LHCN-M2 (cell line): ENCODE measurements around the gene TMEM91. TPM values are rescaled to one million over a fixed set of nuclear protein-coding genes. Genes with fewer than 3 reads are reported as not detected.
"Not testable (repeated sequence)": the region's sequence is repeated elsewhere in the genome, so short reads cannot be mapped to it uniquely, and the experiment has no call there.

Source experiments
- DNase-seq: peaks from one replicate; pipeline ENCODE4 v3.0.0-alpha.2; 2012; ENCODE audit warnings: low read depth
- total RNA-seq: library from RNA; depleted of rRNA; stranded (reverse); fragments of >200 nt; gene quantifications from 2 replicates; pipeline ENCODE4 v1.2.3, GENCODE V29; 2014

Gene TMEM91
- total RNA-seq, 1 experiment from 2014 or later = 1.2 TPM

- peak; percentile 78 for DNase-seq
These were observed 22.6 kb upstream of the TMEM91 start, which contains the start of gene TGFB1 for GRCh38 chr19:41353466-41354342. TSS of gene TGFB1 (minus strand) at chr19:41353922. CDS start at chr19:41353044, 878 bp downstream.

DNA sequence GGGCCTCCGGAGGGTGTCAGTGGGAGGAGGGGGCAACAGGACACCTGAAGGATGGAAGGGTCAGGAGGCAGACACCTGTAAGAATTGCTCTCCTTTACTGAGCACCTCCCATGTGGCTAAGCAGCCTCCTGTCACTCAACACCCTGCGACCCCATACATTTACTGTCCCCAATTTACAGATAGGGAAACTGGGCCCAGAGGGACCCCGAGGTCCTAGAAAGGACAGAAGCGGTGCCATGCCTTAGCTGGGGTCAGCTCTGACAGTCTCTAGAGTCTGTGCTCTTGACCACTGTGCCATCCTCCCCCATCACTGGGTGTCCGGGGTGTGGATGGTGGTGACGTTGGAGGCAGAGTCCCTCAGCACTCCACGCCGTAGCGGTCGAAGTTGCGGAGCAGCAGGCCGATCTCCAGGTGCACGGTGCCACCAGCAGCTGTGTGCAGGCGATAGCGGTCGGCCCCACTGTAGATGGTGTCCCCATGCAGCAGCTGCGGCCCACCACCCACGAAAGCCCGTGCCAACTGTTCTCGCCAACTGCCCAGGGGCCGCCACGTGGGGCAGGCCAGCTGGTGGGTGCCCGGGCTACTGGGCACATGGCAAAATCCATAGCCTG is 21.9 kb upstream of the TMEM91 start:
- DNase-seq = no peak

GRCh38 chr19:41355035-41355434 is 21.3 kb upstream of the TMEM91 start:
- no peak for DNase-seq

GRCh38 chr19:41355802-41356201 is 20.5 kb upstream of the TMEM91 start:
- no peak for DNase-seq

GRCh38 chr19:41356984-41357739 is 19.2 kb upstream of the TMEM91 start:
- no peak for DNase-seq

GRCh38 chr19:41357746-41358145 is 18.6 kb upstream of the TMEM91 start:
- no peak for DNase-seq

DNA sequence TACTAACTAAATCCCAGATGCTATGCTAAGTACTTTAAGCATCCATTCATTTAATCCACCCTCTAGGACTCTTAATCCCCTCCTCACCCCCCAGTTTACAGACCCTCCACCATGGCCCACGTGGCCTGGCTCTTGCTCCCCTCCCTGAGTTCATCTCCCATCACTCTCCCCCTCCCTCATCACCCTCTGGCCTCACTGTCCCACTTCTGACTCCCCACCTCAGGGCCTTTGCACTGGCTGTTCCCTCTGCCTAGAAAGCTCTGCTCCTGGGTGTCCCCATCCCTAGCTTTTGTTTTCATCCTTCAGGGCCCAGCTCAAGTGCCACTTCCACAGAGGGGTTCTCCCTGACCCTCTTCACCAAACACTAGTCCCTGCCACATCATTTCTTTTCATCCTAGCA is 16.6 kb upstream of the TMEM91 start:
- no peak for DNase-seq

DNA sequence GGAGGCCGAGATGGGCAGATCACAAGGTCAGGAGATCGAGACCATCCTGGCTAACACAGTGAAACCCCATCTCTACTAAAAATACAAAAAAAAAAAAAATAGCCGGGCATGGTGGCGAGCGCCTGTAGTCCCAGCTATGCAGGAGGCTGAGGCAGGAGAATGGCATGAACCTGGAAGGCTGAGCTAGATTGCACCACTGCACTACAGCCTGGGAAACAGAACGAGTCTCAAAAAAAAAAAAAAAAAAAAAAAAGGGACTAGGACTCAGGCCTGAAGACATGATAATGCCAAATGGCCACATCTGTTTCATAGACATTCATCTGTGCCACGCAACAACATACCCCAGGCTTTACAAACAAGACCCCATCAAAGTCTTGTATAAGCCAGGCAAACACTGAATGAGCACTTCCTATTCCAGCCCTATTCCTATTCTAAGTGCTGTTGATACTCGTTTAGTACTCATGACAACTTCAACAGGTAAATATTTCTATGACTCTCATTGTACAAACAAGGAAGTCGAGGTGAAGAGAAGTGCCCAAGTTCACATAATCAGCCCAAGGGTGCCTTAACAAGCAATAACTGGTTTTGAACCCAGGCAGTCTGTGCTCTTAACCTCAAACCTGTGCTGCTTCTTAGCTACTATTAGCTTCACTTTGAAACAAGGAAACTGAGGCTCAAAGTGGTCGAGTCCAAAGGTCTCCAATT is 14.0 kb upstream of the TMEM91 start:
- no peak for DNase-seq

GRCh38 chr19:41363371-41363752 is 13.0 kb upstream of the TMEM91 start:
- DNase-seq = no peak

GRCh38 chr19:41363753-41364523 is 12.4 kb upstream of the TMEM91 start, which contains the start of gene B9D2:
TSS of gene B9D2 (minus strand) at chr19:41364149. CDS start at chr19:41363519, 630 bp downstream.
- peak; percentile 98 for DNase-seq

GRCh38 chr19:41364524-41365391 is 11.6 kb upstream of the TMEM91 start:
- DNase-seq = no peak

GRCh38 chr19:41366089-41366488 is 10.2 kb upstream of the TMEM91 start:
- DNase-seq = no peak

DNA sequence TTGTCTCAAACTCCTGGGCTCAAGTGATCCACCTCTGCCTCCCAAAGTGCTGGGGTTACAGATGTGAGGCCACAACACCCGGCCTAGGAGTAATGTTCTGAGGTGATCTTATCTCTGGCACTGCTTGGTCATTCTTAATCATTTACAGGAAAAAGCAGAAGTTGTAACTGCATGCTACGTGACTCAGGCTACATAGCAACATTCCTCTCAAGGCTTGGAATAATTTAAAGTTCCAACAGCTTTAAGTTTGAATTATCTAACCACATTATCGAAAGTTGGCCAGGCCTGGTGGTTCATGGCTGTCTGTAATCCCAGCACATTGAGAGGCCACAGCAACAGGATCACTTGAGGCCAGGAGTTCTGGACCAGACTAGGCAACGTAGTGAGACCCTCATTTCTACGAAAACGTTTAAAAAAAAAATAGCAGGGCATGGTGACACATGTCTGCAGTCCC is 8.5 kb upstream of the TMEM91 start:
- peak; percentile 72 for DNase-seq

DNA sequence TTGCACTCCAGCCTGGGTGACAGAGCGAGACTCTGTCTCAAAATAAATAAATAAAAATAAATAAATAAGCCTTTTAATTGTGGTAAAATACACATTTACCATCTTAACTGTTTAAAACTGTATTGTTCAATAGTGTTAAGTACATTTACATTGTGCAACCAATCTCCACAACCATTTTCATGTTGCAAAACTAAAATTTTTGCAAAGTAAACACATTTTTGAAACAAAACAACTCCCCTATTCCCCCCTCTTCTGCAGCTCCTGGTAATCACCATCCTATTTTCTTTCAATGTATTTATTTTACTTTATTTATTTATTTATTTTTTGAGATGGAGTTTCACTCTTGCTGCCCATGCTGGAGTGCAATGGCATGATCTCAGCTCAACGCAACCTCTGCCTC is 6.6 kb upstream of the TMEM91 start:
- no peak for DNase-seq

GRCh38 chr19:41371119-41371518 is 5.2 kb upstream of the TMEM91 start:
- not testable (repeated sequence) for DNase-seq

DNA sequence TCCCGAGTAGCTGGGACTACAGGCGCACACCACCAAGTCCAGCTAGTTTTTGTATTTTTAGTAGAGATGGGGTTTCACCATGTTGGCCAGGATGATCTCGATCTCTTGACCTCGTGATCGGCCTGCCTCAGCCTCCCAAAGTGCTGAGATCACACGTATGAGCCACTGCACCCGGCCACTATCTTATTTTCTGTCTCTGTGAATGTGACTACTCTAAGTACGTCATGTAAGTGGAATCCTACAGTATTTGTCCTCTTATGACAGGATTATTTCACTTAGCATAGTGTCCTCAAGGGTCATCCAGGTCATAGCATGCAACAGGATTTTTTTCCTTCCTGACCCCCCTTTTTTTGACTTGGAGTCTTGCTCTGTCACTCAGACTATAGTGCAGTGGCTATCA is 4.8 kb upstream of the TMEM91 start:
- no peak for DNase-seq

GRCh38 chr19:41372501-41372900 is 3.8 kb upstream of the TMEM91 start:
- DNase-seq = no peak

- DNase-seq = peak; percentile 88
These were observed 2.3 kb upstream of the TMEM91 start for GRCh38 chr19:41373993-41374392.

GRCh38 chr19:41376998-41377365 is 649 bp downstream of the TMEM91 start:
- no peak for DNase-seq
